ENCODE data around the gene PLXNA3. TPM values are rescaled to one million over a fixed set of nuclear protein-coding genes. Genes with fewer than 3 reads are reported as not detected.

PLXNA3 gene
- total RNA-seq, 1 experiment from 2014 or later = 36.3 TPM

- Histone ChIP-seq H4K20me1 (ENCODE audit: control insufficient read depth, insufficient read depth, insufficient read length) (no peaks in the 10 kb centered on the region), H3K23ac (ENCODE audit: insufficient read length, low read depth, low read length) (no peak overlapping the region), H2BK120ac (ENCODE audit: low read depth, low read length, poor library complexity, severe bottlenecking) (no peak overlapping the region), H4K91ac (ENCODE audit: insufficient read length, low read depth, low read length) (no peak overlapping the region), H2BK12ac (ENCODE audit: insufficient read length, low read depth, low read length) (no peak overlapping the region), H3K27me3 (ENCODE audit: insufficient read depth, low read length) (no peaks in the 10 kb centered on the region), H3K18ac (ENCODE audit: insufficient read length, low read depth, low read length) (no peak overlapping the region), H3K56ac (ENCODE audit: insufficient read length, low read depth, low read length) (no peak overlapping the region), H2BK5ac (ENCODE audit: insufficient read length, low read length) (no peak overlapping the region), H2AFZ (ENCODE audit: low read length) (no peak overlapping the region), H2BK20ac (ENCODE audit: low read depth, low read length, poor library complexity, severe bottlenecking) (no peak overlapping the region), H3K9ac (ENCODE audit: extremely low read depth, insufficient read length, low read length) (no peak overlapping the region), H3K4me1 (ENCODE audit: insufficient read depth, low read length) (no peaks in the 10 kb centered on the region), H2BK15ac (ENCODE audit: low read depth, low read length) (no peak overlapping the region), H3K23me2 (ENCODE audit: insufficient read length, low read depth, low read length, poor library complexity, severe bottlenecking) (peaks cover 7% of the 10 kb centered on the region), H4K5ac (ENCODE audit: insufficient read length, low read depth, low read length) (no peak overlapping the region), H3K27ac (ENCODE audit: insufficient read length, low read depth, low read length) (no peak overlapping the region), H4K8ac (replicated peaks; ENCODE audit: insufficient read length, low read depth, low read length) (no peak overlapping the region), H3K79me1 (ENCODE audit: insufficient read depth, low read depth, low read length, poor library complexity, severe bottlenecking) (no peaks in the 10 kb centered on the region), H2AK5ac (ENCODE audit: insufficient read length, low read length) (no peak overlapping the region), H3K14ac (ENCODE audit: insufficient read depth, low read length) (no peak overlapping the region), H3T11ph (ENCODE audit: low read length) (no peak overlapping the region), H3K9me3 (ENCODE audit: control insufficient read depth, low read depth, low read length) (peaks cover 39% of the 10 kb centered on the region), H3K4ac (ENCODE audit: low read depth, low read length) (no peak overlapping the region), H3K4me2 (ENCODE audit: insufficient read depth, insufficient read length, low read length) (no peak overlapping the region), H3K79me2 (ENCODE audit: insufficient read depth, low read length) (peaks cover 2% of the 10 kb centered on the region; the same call in 1 of the 2 replicates)
- H3K36me3 Mint-ChIP-seq (ENCODE audit: insufficient read depth in 1 of 3, low read depth in 3 of 3) = peaks cover 18 to 47% (median 46%) of the 10 kb centered on the region in 3 experiments
- peak overlapping the region in 1 of 2 experiments; percentile 43; a peak in 1 of 5 replicates for H3K4me3 Mint-ChIP-seq
- no peaks in the 10 kb centered on the region for H3K27me3 Mint-ChIP-seq (ENCODE audit: low read depth)
- WGBS (ENCODE audit: extremely low coverage, insufficient read length, low lambda C conversion rate) = no CpG with 5 or more reads among the region's 7 CpGs
- peak overlapping the region in 1 of 3 experiments; percentile 78; a peak in 1 of 7 replicates for H3K27ac Mint-ChIP-seq
- peaks cover 72 to 85% of the 10 kb centered on the region in 2 experiments for H3K9me3 Mint-ChIP-seq
- no peak for DNase-seq
- H3K4me1 Mint-ChIP-seq = peaks cover 12 to 24% of the 10 kb centered on the region in 2 experiments
- TF ChIP-seq CTCF (conservative IDR thresholded peaks at IDR 0.05) = no peak
These were observed 24.5 kb upstream of the PLXNA3 start for GRCh38 chrX:154433605-154434004.
